NCI-H526 treated with DMSO at 0.1 percent for 48 hours (cell line): ENCODE measurements around the gene KRT16.
"Not testable (repeated sequence)": the region's sequence is repeated elsewhere in the genome, so short reads cannot be mapped to it uniquely, and the experiment has no call there.

ENCODE experiments used
- DNase-seq: peaks from one replicate; lab custom pipeline; 2025; lab: John Stamatoyannopoulos, UW

Gene KRT16

DNA sequence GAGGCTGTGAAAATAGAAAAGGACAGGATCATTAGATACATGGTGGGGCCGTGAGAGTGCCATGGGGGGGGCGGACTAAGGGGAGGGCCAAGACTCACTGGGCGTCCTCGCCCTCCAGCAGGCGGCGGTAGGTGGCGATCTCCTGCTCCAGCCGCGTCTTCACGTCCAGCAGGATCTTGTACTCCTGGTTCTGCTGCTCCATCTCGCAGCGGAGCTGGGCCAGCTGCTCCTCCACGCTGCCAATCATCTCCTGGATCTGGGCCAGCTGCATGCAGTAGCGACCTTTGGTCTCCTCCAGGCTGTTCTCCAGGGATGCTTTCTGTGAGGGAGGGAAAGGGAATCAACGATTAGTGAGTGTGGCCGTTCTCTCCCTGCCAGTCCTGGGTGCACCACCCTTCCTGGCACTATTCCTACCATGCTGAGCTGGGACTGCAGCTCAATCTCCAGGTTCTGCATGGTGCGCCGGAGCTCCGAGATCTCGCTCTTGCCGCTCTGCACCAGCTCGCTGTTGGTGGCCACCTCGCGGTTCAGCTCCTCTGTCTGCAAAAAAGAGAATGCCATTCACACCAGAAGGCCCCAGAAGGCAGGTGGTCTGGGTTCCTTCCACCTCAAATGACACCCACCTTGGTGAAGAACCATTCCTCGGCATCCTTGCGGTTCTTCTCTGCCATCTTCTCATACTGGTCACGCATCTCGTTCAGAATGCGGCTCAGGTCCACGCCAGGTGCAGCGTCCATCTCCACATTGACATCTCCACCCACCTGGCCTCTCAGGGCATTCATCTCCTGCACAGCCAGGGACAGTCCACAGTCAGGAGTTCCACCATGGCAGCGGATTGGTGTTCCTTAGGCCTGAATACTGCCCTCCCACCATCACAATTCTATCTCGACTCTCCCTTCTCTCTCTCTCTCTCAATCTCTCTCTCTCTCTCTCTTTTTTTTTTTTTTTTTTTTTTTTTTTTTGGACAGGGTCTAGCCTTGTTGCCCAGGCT, 29.1 kb downstream of the KRT16 start:
- DNase-seq = no peak

DNA sequence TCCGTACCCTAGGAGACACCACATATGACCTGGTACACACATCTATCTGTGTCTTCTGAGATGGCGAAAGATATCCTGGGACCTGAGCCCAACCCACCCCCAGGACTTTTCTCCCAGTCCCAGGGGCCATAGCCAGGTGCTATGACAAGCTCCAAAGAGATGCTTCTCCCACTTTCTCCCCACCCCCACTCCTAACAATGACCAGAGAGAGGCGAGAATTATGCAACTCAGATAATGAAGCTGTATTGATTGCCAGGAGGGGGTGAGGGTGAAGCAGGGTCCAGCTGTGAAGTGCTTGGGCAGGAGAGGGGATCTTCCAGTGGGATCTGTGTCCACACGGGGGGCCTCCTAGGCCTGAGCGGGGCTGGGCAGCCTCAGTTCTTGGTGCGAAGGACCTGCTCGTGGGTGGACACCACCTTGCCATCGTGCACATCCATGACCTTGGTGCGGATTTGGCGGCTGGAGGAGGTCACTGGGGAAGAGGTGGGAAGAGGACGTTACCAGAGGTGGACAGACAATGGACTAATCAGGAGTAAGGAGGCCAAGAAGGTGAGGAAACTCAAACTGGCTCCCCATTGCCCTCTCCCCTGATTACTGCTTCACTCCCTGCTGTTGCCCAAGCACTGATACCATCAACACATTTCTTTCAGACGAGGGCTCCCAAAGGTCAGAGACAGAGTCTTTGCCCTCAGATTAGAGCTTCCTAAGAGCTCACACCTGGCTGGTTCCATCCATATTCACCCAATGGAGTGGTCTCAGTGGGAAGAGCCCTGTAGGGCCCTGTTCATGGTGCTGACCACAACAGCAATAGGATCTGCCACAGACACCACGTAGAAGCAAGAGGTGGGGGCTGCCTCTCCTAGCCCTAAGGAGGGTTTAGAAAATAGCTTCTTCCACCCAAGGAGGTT, 30.3 kb downstream of the KRT16 start:
- not testable (repeated sequence) for DNase-seq

- no peak for DNase-seq
These were observed 31.1 kb downstream of the KRT16 start for GRCh38 chr17:41581366-41582060.

DNA sequence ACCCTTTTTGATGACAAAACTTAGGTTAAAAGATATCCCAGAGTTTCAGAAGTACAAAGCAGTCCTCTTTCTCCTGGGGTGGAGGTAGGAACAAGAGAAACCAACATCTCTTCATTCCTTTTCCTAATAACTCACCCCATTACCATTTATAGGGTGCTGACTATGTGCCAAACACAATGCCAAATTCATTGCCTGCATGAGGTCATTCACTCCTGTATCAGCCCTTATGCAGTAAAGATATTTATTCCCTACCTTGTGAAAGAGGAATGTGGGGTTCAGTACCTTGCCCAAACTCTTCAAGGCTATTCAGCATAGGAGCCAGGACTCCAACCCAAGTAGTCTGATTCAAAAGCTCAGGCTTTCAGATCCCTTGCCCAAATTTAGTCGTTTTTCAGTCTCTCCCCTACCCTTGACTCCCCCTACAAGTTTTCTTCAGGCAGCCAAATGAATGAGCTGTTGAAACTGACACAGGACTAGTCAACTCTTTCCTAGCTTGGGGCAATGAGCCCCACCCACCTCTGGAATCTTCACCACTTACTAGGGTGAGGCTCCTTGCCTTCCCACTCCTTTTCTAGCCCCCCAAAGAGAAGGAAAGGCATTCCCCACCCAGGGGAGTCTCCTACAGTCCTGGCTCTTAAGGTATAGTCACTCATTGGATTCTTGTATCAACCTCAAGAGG, 31.7 kb downstream of the KRT16 start:
- no peak for DNase-seq

DNA sequence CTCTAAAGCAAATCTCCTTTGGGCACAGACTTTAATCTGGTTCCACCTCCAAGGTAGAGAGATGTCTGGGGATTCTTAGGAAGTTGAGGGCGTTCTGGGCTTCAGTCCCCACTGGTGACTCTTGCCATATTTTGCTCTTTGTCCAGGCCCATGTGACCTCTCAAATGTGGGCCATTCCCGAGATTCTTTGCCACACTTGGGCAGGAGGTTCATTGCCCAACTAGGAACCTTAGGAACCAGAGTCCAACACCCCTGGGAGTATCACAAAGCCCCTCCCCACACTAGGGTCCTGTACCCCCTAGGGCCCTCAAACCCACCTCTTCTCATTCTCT, 32.4 kb downstream of the KRT16 start:
- DNase-seq = no peak

DNA sequence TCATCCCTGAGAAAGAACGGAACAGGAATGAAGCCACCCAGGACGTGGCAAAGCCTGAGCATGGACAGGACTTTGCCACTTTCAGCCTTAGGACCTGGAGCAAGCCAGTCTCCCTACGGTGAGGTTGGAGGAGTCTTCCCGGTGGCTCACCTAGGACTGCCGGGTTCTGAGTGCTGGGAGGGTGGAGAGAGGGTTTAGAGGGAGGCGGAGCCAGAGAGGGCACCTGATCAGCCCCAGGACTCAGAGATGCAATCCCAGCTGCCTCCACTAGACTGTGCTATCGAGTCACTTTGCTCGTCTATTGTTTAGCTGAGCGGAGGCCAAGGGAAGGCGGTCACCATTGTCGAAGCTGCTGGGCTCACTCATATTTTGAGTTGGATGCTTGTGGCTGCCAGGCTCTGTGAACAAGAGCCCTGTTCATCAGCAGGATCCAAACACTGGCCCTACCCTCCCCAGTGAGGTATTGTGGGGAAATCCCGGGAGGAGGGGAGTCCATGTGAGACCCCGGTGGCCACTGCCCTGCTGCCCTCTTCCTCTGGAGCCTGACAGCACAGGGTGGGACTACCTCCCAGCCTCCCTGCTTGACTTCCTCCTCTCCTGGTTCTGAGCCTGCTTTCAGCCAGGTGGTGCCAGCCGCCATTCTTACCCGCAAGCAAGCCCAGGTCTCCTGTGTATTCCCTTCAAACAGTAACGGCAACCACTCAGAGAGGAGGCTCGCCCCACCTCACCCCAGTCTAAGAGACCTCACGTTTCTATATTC, 32.9 kb downstream of the KRT16 start:
- peak; percentile 58 for DNase-seq

DNA sequence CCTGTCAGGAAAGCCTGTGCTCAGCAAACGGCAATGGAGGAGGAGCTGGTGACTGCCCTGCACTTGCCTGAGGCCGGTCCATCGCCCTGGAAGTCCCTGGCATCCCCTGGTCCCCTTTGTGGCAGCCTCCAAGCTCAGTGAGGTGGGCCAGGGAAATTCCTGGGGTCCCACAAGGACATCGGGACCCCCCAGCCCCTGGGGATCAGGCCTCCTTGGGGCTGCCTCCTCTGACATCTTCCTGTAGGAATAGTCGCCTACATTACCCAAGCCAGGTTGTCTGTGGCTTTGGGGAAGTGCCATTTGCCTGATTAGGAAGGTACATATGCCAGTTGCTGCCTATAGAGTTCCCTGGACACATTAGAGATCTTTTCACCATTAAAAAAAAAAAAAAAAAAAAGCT, 33.6 kb downstream of the KRT16 start:
- no peak for DNase-seq

DNA sequence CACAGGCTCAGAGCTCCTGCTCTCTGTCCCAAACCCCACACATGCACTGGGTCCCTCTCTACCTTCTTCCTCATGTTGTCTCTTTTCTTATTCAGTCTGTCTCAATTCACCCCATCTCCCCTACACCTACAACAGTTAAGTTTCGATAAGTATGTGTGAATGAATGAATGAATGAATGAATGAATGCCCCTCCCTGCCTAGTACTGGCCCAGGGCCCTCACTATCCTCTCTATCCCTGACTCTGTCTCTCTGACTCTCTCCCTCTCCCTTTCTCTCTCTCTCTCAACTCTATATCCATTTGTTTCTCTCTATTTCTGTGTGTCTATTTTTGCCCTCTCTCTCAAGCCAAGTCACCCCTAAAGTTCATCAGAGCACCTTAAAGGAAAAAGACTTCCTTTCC, 34.0 kb downstream of the KRT16 start:
- no peak for DNase-seq

DNA sequence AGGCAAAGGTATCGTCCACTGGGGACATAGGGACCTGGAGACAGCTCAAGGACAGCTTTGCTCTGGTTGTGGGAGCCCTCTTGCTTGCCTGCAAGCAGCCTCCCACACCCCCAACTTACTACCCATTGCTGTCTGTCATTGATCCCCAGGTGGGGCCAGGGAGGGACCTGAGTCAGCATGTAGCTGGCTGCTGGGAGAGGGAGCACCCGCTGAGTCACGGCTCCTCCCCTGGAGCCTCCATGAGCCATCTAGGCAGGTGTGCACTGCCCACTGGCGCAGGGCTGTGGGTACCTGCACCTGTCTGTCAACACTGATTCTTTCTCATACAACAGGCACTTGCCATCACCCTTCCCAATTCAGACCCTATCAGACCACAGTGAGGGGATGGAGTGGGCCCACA, 35.8 kb downstream of the KRT16 start:
- not testable (repeated sequence) for DNase-seq

DNA sequence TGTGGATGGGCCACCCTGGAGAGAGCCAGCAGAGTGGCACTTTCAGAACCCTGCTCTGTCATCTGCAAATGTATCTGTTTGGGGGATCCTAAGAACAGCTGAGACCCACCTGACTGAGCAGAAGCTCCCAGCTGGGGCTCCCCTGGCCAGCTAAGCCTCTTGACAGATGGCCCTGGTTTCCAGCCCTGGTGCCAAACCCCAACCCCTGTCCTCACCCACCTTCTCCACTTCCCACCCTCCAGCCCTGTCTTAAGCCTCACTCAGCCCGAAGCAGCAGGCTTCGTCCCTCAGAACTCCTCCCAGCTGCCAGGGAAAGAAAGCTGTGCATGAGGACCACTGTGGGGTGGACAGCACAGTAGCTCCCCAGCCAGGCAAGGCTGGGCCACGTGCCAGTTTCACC, 37.2 kb downstream of the KRT16 start:
- DNase-seq = no peak

GRCh38 chr17:41571561-41572434, 40.8 kb downstream of the KRT16 start, which contains the start of gene KRT9:
Gene KRT9, minus strand, starts transcription at chr17:41572059. Its CDS starts 67 bp downstream, at chr17:41571992.
- DNase-seq = no peak

DNA sequence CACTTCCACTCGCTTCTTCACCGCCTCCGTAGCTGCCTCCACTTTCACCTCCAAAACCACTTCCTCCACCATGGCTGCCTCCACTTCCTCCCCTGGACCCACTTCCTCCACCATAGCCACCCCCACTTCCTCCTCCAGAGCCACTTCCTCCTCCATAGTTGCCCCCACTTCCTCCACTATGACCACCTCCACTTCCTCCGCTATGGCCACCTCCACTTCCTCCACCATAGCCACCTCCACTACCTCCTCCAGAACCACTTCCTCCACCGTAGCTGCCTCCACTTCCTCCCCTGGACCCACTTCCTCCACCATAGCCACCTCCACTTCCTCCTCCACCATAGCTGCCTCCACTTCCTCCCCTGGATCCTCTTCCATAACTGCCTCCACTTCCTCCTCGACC, 45.2 kb downstream of the KRT16 start:
- no peak for DNase-seq

DNA sequence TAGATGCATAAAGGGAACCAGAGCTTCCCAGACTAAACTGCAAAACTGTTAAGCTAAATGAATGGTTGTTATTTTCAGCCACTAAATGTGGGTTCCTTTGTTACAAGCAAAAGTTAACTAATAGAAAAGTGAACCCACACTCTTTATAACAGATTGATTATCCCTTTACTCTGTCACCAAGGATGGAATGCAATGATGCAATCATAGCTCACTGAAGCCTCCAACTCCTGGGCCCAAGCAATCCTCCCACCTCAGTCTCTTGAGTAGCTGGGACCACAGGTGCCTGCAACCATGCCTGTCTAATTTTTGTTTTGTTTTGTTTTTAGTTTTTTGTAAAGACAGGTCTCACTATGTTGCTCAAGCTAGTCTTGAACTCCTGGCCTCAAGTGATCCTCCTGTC, 47.2 kb downstream of the KRT16 start:
- no peak for DNase-seq

- no peak for DNase-seq
These were observed 48.9 kb downstream of the KRT16 start for GRCh38 chr17:41563607-41564170.

DNA sequence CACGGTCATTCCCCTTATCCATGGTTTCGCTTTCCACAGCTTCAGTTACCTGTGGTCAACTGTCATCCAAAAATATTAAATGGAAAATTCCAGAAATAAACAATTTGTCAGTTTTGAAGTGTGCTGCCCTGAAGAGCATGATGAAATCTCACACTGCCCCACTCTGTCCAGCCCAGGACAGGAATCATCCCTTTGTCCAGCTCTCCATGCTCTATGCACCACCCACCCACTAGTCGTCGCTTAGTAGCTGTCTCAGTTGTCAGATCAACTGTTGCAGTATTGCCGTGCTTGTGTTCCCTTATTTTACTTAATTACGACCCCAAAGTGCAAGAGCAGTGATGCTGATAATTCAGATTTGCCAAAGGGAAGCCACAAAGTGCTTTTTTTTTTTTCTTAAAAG, 51.0 kb downstream of the KRT16 start:
- DNase-seq = no peak
